Activated T-cell treated with anti-CD3 and anti-CD28 coated beads for 48 hours (primary cell): ENCODE data around the gene ZBTB49.

Experiments used
- DNase-seq: peaks from one replicate; pipeline ENCODE4 v3.0.0-alpha.2; 2020; ENCODE audit warnings: low read depth

The ZBTB49 gene

GRCh38 chr4:4281787-4282186, 8.3 kb upstream of the ZBTB49 start:
- DNase-seq = no peak

- no peak for DNase-seq
These were observed 5.0 kb upstream of the ZBTB49 start for GRCh38 chr4:4284827-4285618.

GRCh38 chr4:4288098-4288497, 2.0 kb upstream of the ZBTB49 start:
- no peak for DNase-seq

GRCh38 chr4:4289055-4289454, 996 bp upstream of the ZBTB49 start:
- no peak for DNase-seq

- DNase-seq = no peak
These were observed 482 bp upstream of the ZBTB49 start for GRCh38 chr4:4289597-4289940.

- DNase-seq = no peak
These were observed 3.2 kb downstream of the ZBTB49 start for GRCh38 chr4:4293279-4293678.

GRCh38 chr4:4296283-4296846, 6.3 kb downstream of the ZBTB49 start:
- no peak for DNase-seq

- DNase-seq = no peak
These were observed 9.0 kb downstream of the ZBTB49 start for GRCh38 chr4:4299006-4299405.

- DNase-seq = no peak
These were observed 11.9 kb downstream of the ZBTB49 start for GRCh38 chr4:4302001-4302400.

- no peak for DNase-seq
These were observed 12.4 kb downstream of the ZBTB49 start for GRCh38 chr4:4302416-4302815.

- DNase-seq = no peak
These were observed 16.9 kb downstream of the ZBTB49 start for GRCh38 chr4:4306920-4307319.

- DNase-seq = no peak
These were observed 18.9 kb downstream of the ZBTB49 start for GRCh38 chr4:4308800-4309441.

- DNase-seq = no peak
These were observed 21.1 kb downstream of the ZBTB49 start for GRCh38 chr4:4311193-4311592.

- no peak for DNase-seq
These were observed 25.6 kb downstream of the ZBTB49 start for GRCh38 chr4:4315461-4316149.

GRCh38 chr4:4316150-4316495, 26.1 kb downstream of the ZBTB49 start:
- no peak for DNase-seq

- DNase-seq = no peak
These were observed 27.6 kb downstream of the ZBTB49 start for GRCh38 chr4:4317496-4318232.

GRCh38 chr4:4320528-4320927, 30.5 kb downstream of the ZBTB49 start:
- no peak for DNase-seq

GRCh38 chr4:4320951-4321714, 31.1 kb downstream of the ZBTB49 start:
- DNase-seq = no peak

GRCh38 chr4:4321951-4322688, 32.1 kb downstream of the ZBTB49 start:
- DNase-seq = no peak

GRCh38 chr4:4323705-4324534, 33.9 kb downstream of the ZBTB49 start:
- no peak for DNase-seq
